WTC11 (cell line): Measurements from ENCODE around the gene PIK3C2A. TPM values are rescaled to one million over a fixed set of nuclear protein-coding genes. Genes with fewer than 3 reads are reported as not detected.

Experiments
- total RNA-seq: library from RNA; stranded (reverse); gene quantifications from 3 replicates; pipeline ENCODE4 v1.2.3, GENCODE V29; 2021

The PIK3C2A gene
- total RNA-seq, 1 experiment from 2014 or later, result 105 TPM

Other genes with a start within 250 kb of the PIK3C2A start
- gene PLEKHA7, start 193.6 kb downstream of the PIK3C2A start, total RNA-seq, result 13.0 to 16.2 TPM (median 15.3 TPM) in 3 replicates
- 1,191 to 1,268 TPM (median 1,200 TPM) in 3 replicates for gene RPS13, start 130.3 kb downstream of the PIK3C2A start, total RNA-seq
- gene NUCB2, start 68.8 kb upstream of the PIK3C2A start, total RNA-seq, result 16.1 to 20.9 TPM (median 16.7 TPM) in 3 replicates
- 2.0 to 2.7 TPM (median 2.5 TPM) in 3 replicates for gene NCR3LG1, start 143.8 kb upstream of the PIK3C2A start, total RNA-seq
- 8.2 to 10.0 TPM (median 8.7 TPM) in 3 replicates for gene KCNJ11, start 180.7 kb upstream of the PIK3C2A start, total RNA-seq